ENCODE results near the gene MTMR4. TPM values are rescaled to one million over a fixed set of nuclear protein-coding genes. Genes with fewer than 3 reads are reported as not detected.
A peak's percentile ranks its signal among the peaks of the same experiment; 100 is the strongest.

Gene MTMR4
- total and polyA plus RNA-seq, 2 experiments from 2014 or later = 29.9 to 30.4 TPM

DNA sequence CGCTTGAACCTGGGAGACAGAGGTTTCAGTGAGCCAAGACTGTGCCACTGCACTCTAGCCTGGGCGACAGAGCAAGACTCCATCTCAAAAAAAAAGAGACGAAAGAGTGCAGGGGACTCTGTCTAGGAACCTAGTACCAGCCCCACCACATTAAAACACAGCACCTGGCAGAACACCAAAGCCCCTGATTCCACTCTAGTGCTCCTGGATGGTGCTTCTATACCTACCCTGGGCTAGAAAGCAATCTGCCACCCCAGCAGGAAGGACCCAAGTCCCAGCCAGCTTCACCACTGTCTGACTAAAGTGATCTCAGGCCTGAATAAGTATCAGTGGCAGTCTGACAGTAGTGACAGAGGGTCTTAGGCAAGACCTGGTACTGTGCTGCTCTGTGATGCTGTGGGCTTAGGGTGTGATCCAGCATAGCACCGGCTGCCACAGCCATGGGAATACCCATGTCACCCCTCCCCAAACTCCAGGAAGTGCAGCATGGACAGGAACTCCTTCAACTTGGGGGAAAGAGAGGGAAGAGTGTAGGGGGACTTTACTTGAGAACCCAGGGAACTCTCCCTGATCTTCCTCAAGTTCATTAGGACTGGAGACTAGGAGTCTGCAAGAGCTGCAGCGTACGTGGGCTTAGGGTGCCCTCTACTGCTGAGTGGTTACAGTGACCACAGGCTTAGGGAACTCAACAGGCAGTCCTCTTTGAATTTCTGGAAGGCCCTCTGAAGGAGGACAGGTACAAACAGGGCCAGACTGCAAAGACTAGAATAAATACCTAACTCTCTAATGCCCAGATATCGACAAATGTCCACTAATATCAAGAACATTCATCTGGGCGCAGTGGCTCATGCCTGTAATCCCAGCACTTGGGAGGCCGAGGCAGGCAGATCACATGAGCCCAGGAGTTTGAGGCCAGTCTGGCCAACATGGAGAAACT is 67.1 kb downstream of the MTMR4 start:
- H3K36me3 ChIP-seq = no peaks in the 10 kb centered on the region
- H3K4me3 ChIP-seq = no peak overlapping the region
- no peaks in the 10 kb centered on the region for H3K4me1 ChIP-seq (ENCODE audit: low read depth)
- TF ChIP-seq, protein P1, sequence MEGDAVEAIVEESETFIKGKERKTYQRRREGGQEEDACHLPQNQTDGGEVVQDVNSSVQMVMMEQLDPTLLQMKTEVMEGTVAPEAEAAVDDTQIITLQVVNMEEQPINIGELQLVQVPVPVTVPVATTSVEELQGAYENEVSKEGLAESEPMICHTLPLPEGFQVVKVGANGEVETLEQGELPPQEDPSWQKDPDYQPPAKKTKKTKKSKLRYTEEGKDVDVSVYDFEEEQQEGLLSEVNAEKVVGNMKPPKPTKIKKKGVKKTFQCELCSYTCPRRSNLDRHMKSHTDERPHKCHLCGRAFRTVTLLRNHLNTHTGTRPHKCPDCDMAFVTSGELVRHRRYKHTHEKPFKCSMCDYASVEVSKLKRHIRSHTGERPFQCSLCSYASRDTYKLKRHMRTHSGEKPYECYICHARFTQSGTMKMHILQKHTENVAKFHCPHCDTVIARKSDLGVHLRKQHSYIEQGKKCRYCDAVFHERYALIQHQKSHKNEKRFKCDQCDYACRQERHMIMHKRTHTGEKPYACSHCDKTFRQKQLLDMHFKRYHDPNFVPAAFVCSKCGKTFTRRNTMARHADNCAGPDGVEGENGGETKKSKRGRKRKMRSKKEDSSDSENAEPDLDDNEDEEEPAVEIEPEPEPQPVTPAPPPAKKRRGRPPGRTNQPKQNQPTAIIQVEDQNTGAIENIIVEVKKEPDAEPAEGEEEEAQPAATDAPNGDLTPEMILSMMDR (IDR thresholded peaks at IDR 0.05; ENCODE audit: low read depth, low read length) = peak; percentile 94
- no peaks in the 10 kb centered on the region for H3K9me3 ChIP-seq (ENCODE audit: low read depth)
- no peak overlapping the region for H3K27ac ChIP-seq
- DNase-seq (ENCODE audit: low read depth in 1 of 2, low spot score in 1 of 2) = peak; percentile 74 to 93
- no peaks in the 10 kb centered on the region for H3K27me3 ChIP-seq

DNA sequence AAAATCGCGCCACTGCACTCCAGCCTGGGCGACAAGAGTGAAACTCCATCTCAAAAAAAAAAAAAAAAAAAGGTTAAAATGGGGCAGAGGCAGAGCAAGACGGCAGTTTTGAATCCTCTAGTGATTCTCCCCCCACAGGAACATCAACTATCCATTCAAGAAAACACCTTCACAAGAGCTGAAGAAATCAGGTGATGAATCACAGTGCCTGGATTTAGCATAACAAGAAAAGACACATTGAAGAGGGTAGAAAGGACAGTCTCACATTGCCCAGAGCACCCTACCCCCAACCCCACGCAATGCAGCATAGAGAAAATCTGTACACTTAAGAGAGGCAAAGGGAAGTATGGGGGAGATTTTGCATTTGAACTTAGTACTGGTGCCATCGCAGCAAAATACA is 68.4 kb downstream of the MTMR4 start:
- H3K4me3 ChIP-seq = no peak overlapping the region
- no peak for DNase-seq (ENCODE audit: low read depth in 1 of 2, low spot score in 1 of 2)
- H3K27me3 ChIP-seq = no peaks in the 10 kb centered on the region
- no peak overlapping the region for H3K27ac ChIP-seq
- H3K36me3 ChIP-seq = no peaks in the 10 kb centered on the region
- TF ChIP-seq, protein P1 (IDR thresholded peaks at IDR 0.05; ENCODE audit: low read depth, low read length) = no peak
- H3K4me1 ChIP-seq (ENCODE audit: low read depth) = no peaks in the 10 kb centered on the region
- no peaks in the 10 kb centered on the region for H3K9me3 ChIP-seq (ENCODE audit: low read depth)

Other genes with a start within 250 kb of the MTMR4 start
- gene MPO, start 233.7 kb downstream of the MTMR4 start, total RNA-seq = not detected in 2 replicates
- not detected in 2 replicates for gene MPO, start 233.7 kb downstream of the MTMR4 start, polyA plus RNA-seq
- gene TSPOAP1, start 185.8 kb downstream of the MTMR4 start, total RNA-seq = 45.1 and 92.1 TPM in 2 replicates
- gene TSPOAP1, start 185.8 kb downstream of the MTMR4 start, polyA plus RNA-seq = 77.5 and 85.3 TPM in 2 replicates
- gene SUPT4H1, start 162.4 kb downstream of the MTMR4 start, total RNA-seq = 94.6 and 152 TPM in 2 replicates
- 97.9 and 102 TPM in 2 replicates for gene SUPT4H1, start 162.4 kb downstream of the MTMR4 start, polyA plus RNA-seq
- 8.6 and 8.7 TPM in 2 replicates for gene RNF43, start 97.1 kb downstream of the MTMR4 start, total RNA-seq
- gene RNF43, start 97.1 kb downstream of the MTMR4 start, polyA plus RNA-seq = 5.0 and 9.4 TPM in 2 replicates
- 0.03 and 0.07 TPM in 2 replicates for gene HSF5, start 26.2 kb downstream of the MTMR4 start, total RNA-seq
- not detected in 2 replicates for gene HSF5, start 26.2 kb downstream of the MTMR4 start, polyA plus RNA-seq
- 0.25 and 0.60 TPM in 2 replicates for gene TEX14, start 177.4 kb upstream of the MTMR4 start, total RNA-seq
- 0.24 and 0.32 TPM in 2 replicates for gene TEX14, start 177.4 kb upstream of the MTMR4 start, polyA plus RNA-seq
- gene RAD51C, start 178.0 kb upstream of the MTMR4 start, total RNA-seq = 10.9 and 14.8 TPM in 2 replicates
- 21.8 and 37.2 TPM in 2 replicates for gene RAD51C, start 178.0 kb upstream of the MTMR4 start, polyA plus RNA-seq
- 0.27 and 0.46 TPM in 2 replicates for gene PPM1E, start 241.2 kb upstream of the MTMR4 start, total RNA-seq
- gene PPM1E, start 241.2 kb upstream of the MTMR4 start, polyA plus RNA-seq = not detected in 2 replicates